GM20000 (cell line): Measurements from ENCODE around the gene TMEM126B.
"Not testable (repeated sequence)": the region's sequence is repeated elsewhere in the genome, so short reads cannot be mapped to it uniquely, and the experiment has no call there.

ENCODE experiments used
- DNase-seq: peaks from one replicate; pipeline ENCODE4 v3.0.0; 2012; ENCODE audit warnings: low spot score
- TF ChIP-seq, protein P1 (sequence below): IDR thresholded peaks from 2 replicates; pipeline ENCODE4 v1.5.1; 2012; ENCODE audit warnings: mild to moderate bottlenecking, control low read depth; ENCODE audit errors: extremely low read depth, missing control alignments

Gene TMEM126B

DNA sequence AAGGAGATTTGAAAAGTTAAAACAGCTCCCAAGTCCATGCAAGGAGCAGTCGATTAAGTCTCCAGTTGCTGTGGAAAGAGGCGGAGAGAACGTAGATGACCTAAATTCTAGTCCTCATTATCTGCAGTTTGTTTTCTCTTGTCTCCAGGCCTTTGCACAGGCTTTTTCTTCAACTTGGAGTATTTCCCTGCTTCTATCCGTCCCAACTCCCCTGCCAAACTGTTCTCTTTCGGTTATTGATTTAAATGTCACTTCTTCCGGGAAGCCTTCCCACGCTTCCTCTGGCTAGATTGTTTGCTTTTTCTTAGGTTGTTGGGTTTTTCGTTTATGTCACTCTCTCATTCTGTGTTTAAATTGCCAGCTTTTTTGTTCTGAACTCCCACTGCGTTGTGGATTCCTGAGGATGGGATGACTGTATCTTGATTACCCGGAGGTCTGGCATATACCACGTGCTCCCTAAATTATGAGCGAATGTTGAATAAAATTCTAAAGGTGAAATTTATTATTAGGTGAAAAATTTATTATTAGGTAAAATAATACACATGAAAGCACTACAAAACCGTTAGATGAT lies 463 bp downstream of the TMEM126B start:
- TF ChIP-seq, protein P1, sequence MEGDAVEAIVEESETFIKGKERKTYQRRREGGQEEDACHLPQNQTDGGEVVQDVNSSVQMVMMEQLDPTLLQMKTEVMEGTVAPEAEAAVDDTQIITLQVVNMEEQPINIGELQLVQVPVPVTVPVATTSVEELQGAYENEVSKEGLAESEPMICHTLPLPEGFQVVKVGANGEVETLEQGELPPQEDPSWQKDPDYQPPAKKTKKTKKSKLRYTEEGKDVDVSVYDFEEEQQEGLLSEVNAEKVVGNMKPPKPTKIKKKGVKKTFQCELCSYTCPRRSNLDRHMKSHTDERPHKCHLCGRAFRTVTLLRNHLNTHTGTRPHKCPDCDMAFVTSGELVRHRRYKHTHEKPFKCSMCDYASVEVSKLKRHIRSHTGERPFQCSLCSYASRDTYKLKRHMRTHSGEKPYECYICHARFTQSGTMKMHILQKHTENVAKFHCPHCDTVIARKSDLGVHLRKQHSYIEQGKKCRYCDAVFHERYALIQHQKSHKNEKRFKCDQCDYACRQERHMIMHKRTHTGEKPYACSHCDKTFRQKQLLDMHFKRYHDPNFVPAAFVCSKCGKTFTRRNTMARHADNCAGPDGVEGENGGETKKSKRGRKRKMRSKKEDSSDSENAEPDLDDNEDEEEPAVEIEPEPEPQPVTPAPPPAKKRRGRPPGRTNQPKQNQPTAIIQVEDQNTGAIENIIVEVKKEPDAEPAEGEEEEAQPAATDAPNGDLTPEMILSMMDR, result no peak
- no peak for DNase-seq

DNA sequence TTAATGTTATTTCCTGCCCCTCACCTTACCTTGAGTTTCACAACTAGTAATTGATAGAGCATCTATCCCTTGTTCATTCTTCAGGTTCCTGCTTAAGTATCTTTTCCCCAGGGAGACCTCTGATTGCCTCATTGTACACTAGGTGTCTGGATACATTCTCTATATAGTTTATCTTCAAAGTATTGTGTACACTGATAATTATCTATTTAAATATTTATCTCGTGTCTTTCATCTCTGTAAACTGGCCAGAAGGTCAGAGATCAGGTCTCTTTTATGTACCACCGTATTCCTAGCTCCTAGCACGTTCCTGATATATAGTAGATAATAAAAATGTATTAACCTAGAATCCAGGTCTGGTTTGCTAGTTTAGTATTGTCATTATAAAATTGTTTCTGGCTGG lies 6.4 kb downstream of the TMEM126B start:
- DNase-seq, result no peak
- TF ChIP-seq, protein P1, result no peak

DNA sequence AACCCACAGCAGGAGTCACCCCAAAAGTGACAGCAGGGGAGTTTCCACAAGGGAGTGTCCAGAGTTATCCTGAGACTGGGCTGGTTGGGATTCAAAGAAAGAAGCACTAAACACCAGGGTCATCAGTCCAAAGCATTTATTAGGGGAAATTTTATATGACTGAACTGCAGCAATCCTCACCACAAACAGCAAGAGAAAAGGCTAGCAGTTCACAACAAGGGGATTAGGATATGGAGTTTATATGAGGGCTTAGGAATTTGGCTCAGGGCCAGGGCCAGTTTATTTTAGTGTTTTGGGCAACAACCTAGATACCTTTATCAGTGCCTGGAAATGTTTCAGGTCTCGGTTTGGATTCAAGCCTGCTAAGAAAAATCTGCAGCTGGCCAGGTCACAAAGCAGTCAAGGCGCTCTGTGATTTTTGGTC lies 14.8 kb downstream of the TMEM126B start:
- no peak for DNase-seq
- TF ChIP-seq, protein P1, result no peak

DNA sequence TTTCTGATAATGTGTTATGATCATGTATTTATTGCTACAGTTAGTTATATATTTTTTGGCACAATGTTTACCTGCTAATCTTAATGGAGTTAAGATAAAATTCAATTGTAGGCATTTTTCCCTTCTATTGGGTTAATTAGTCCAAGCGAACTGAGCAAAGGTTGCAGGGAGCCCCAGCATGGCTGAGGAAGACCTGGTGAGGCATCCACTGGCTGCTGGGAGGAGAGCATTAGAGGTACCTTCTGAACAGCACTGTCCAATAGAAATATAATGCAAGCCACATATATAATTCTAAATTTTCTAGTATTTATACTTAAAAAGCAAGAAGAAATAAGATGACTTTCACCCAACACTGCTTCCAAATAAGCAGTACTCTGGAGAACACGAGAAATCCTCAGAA lies 18.7 kb downstream of the TMEM126B start:
- no peak for DNase-seq
- TF ChIP-seq, protein P1, result no peak

DNA sequence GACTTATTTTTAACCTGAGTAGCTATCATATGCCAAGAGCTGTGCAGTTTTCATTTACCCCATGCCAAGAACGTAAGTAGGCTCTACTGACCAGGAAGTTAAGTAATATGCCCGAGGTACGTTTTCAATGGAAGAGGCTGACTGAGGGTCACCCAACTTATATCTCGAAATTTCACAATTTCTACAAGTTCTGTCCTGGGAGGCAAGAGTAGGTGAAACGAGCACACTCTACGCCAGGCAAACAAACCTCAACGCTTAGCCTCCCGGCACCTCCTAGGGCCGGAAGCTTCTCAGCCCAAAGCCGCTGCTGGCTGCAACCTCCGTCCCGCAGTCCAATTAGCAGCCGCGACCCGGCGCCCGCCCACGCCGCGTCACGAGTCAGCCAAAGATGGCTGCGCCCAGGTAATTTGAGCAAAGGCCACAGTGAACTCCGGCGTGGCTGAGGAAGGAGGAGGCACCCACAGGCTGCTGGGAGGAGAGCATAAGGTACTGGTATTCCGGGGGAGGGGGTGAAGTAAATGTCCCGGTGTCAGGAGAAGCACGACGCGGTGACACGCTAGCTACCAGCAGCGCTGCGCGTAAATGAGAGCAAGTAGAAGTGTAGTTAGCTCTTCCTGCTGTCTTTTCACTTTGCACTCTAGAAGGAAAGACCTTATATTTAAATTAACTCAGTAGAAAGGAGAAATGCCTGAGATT lies 19.4 kb downstream of the TMEM126B start, which contains the start of gene TMEM126A:
TSS of gene TMEM126A (plus strand) at position 364 of the 696 bp plus-strand sequence. CDS start 2,289 bp downstream, outside the sequence.
- peak; percentile 84 for DNase-seq
- TF ChIP-seq, protein P1, result no peak

DNA sequence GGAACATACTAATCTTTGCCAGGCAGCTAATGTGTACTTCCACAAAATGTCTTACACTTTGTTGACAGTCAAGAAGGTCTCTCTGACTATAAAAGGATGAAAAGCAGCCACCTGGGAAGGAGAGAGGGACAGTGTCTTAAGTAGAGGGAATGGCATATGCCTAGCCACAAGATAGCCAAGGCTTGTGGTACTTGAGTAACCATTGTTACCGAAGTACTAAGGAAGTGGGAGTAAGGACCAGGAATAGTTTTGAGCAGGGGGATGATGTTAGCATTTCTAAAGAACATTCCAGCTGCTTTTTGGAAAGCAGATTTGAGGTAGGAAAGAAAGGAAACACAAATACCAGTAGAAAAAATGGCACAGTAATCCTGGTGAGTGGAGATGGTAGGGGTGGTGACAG lies 22.7 kb downstream of the TMEM126B start:
- TF ChIP-seq, protein P1, result no peak
- DNase-seq, result no peak

DNA sequence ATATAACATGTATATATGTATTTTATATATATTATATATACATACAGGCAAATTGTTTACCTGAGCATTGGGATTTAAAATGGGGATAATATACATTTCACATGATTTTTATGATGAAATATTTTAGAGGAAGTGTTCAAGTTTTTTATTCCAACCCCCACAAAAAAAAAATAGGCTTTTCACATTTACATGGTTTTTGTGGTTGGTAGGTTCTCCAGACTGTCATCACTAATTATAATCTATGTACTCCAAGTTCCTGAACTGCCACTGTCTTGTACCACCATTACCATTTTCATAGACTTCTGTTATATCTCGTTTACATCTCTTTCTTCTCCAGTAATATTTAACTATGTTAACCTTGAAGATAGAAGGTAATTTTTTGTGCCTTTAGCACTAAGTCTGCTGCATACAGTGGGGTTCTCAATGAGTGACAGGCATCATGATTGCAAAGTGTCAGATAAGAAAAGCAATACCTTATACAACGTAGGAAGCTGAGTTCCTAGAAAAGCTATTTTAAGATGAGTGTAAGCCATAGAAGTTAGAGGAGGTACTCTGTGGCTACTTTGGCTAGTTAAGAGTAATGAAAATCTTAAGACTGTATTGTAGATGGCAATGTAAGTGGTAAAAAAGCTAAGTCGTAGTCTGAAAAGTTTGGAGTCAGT lies 24.5 kb downstream of the TMEM126B start:
- DNase-seq, result no peak
- TF ChIP-seq, protein P1, result no peak

DNA sequence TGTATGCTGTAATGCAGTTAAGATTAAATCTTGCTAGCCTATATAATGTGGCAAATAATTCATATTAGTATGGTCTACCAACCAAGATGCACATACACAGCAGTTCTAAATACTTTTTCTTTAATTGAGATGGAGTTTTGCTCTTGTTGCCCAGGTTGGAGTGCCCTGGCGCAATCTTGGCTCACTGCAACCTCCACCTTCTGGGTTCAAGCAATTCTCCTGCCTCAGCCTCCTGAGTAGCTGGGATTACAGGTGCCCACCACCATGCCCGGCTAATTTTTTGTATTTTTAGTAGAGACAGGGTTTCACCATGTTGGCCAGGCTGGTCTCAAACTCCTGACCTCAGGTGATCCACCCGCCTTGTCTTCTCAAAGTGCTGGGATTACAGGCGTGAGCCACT lies 25.9 kb downstream of the TMEM126B start:
- not testable (repeated sequence) for DNase-seq
